Uterus (tissue), 2 donors: Measurements from ENCODE around the gene EIF3B.

Experiments
- CTCF ChIP-seq, 4 experiments: fragments of 200-600 bp in 2 of 4; fragments of 450-650 bp in 2 of 4; sonication (generic) in 2 of 4; IDR thresholded peaks; one replicate each; pipeline ENCODE4 v1.5.1; 2016 to 2019; ENCODE audit warnings: antibody characterized with exemption in 4 of 4, mild to moderate bottlenecking in 2 of 4, moderate library complexity in 1 of 4
- POLR2A ChIP-seq, 2 donors: fragments of 450-650 bp; IDR thresholded peaks; one replicate each; pipeline ENCODE4 v1.6.1; 2016; ENCODE audit warnings: antibody characterized with exemption in 2 of 2, mild to moderate bottlenecking in 1 of 2, moderate library complexity in 1 of 2

GRCh38 chr7:2425749-2426148, 71.1 kb downstream of the EIF3B start:
- TF ChIP-seq CTCF (IDR thresholded peaks at IDR 0.05): no peak
- no peak for TF ChIP-seq POLR2A (IDR thresholded peaks at IDR 0.05)
